ENCODE data around the gene ADAT1. TPM values are rescaled to one million over a fixed set of nuclear protein-coding genes. Genes with fewer than 3 reads are reported as not detected.

The ADAT1 gene
- total RNA-seq, 1 donor from 2014 or later, result 65.8 TPM

DNA sequence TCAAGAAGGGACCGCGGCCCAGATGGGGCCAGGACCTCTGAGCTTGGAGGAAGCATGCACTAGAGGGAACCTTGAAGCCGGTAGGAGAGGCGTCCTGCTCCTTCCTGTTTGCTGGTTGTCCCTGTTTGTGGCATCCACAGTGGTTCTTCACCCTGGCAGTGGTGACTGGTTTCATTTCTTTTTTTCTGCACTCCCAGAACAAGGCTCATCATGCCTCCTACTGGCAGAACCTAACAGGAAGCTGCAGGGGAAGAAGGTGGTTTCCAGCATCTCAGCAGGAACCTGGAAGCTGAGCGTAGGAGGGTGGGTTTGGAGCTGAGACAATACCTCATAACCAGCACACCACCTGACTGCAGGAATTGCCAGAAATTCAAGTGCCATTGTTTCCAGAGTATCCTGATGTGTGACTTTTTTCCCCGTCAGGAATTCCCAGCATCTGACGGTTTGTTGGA, 72.8 kb downstream of the ADAT1 start:
- no peaks in the 10 kb centered on the region for H3K9me3 Mint-ChIP-seq (ENCODE audit: low read depth)
- no peak overlapping the region for H3K27ac Mint-ChIP-seq
- no peak for DNase-seq (ENCODE audit: low spot score, unreplicated experiment)

More for the DNA sequence above, 72.8 kb downstream of the ADAT1 start:
- H3K27me3 Mint-ChIP-seq, result no peaks in the 10 kb centered on the region
- peaks cover under 1% of the 10 kb centered on the region for H3K36me3 Mint-ChIP-seq (ENCODE audit: insufficient read depth)
- H3K4me3 Mint-ChIP-seq (ENCODE audit: low read depth), result no peak overlapping the region
- TF ChIP-seq CTCF (IDR thresholded peaks at IDR 0.05; ENCODE audit: unreplicated experiment), result peak; percentile 40
- no peaks in the 10 kb centered on the region for H3K4me1 Mint-ChIP-seq (ENCODE audit: low read depth)

Other genes with a start within 250 kb of the ADAT1 start
- 91.5 and 94.6 TPM in 2 replicates for gene CFDP1, start 189.8 kb downstream of the ADAT1 start, total RNA-seq
- gene TMEM170A, start 158.6 kb downstream of the ADAT1 start, total RNA-seq, result 57.4 and 61.6 TPM in 2 replicates
- gene CHST6, start 127.8 kb downstream of the ADAT1 start, total RNA-seq, result 7.7 and 8.4 TPM in 2 replicates
- 0.24 and 0.93 TPM in 2 replicates for gene CHST5, start 87.2 kb downstream of the ADAT1 start, total RNA-seq
- 10.8 and 13.1 TPM in 2 replicates for gene TMEM231, start 67.0 kb downstream of the ADAT1 start, total RNA-seq
- gene GABARAPL2, start 56.9 kb downstream of the ADAT1 start, total RNA-seq, result 75.0 and 79.0 TPM in 2 replicates
- gene KARS1, start 24.4 kb upstream of the ADAT1 start, total RNA-seq, result 126 and 127 TPM in 2 replicates
- gene TERF2IP, start 24.5 kb upstream of the ADAT1 start, total RNA-seq, result 42.1 and 43.0 TPM in 2 replicates
- not detected in 2 replicates for gene CPHXL2, start 53.7 kb upstream of the ADAT1 start, total RNA-seq
- gene DUXB, start 78.2 kb upstream of the ADAT1 start, total RNA-seq, result not detected in 2 replicates
- gene CPHXL, start 103.2 kb upstream of the ADAT1 start, total RNA-seq, result not detected in 2 replicates

All from progenitor cell of endocrine pancreas (in vitro differentiated cells).